Large intestine (tissue), 3 donors: ENCODE results near the gene RFC3. TPM values are rescaled to one million over a fixed set of nuclear protein-coding genes. Genes with fewer than 3 reads are reported as not detected.

Source experiments
- DNase-seq, 2 donors: peaks; one replicate each; pipeline versions ENCODE4 v3.0.0 to v3.0.0-alpha.2; 2013
- H3K27ac ChIP-seq: one replicate; pipeline ENCODE4 v1.5.1; 2013; ENCODE audit warnings: low read length
- H3K27me3 ChIP-seq: 2 replicates; pipeline ENCODE4 v1.6.1; 2013; ENCODE audit warnings: low read length; ENCODE audit not compliant: control insufficient read depth, insufficient read depth
- H3K36me3 ChIP-seq: 2 replicates; pipeline ENCODE4 v1.6.1; 2013; ENCODE audit warnings: low read length; ENCODE audit not compliant: control insufficient read depth, insufficient read depth
- H3K4me1 ChIP-seq: one replicate; pipeline ENCODE4 v1.6.1; 2013; ENCODE audit warnings: low read length; ENCODE audit not compliant: control insufficient read depth, insufficient read depth
- H3K4me3 ChIP-seq: one replicate; pipeline ENCODE4 v1.5.1; 2013; ENCODE audit warnings: low read length
- H3K9me3 ChIP-seq: one replicate; pipeline ENCODE4 v1.6.1; 2013; ENCODE audit warnings: mild to moderate bottlenecking, low read depth, low read length, moderate library complexity; ENCODE audit not compliant: control insufficient read depth
- whole genome bisulfite sequencing: methylation state at CpG from one replicate; pipeline ENCODE4 v1.1.5; 2013; ENCODE audit warnings: low lambda C conversion rate; ENCODE audit not compliant: insufficient coverage; 5-methylcytosine and 5-hydroxymethylcytosine counted together
- polyA plus RNA-seq: library from polyadenylated mRNA; unstranded; fragments of 120-200 nt; gene quantifications from one replicate; pipeline ENCODE4 v1.2.1, GENCODE V29; 2013

Gene RFC3
- polyA plus RNA-seq, 1 donor: 15.9 TPM

- DNase-seq: no peak
- no peak overlapping the region for H3K4me3 ChIP-seq
- H3K27ac ChIP-seq: no peak overlapping the region
- H3K27me3 ChIP-seq: no peaks in the 10 kb centered on the region
- 100% methylated on average over 4 of the region's 10 CpGs for WGBS
- peaks cover 8% of the 10 kb centered on the region for H3K4me1 ChIP-seq
- H3K36me3 ChIP-seq: no peaks in the 10 kb centered on the region
- H3K9me3 ChIP-seq: no peaks in the 10 kb centered on the region
Measured at GRCh38 chr13:33875618-33876401, 57.9 kb downstream of the RFC3 start.

GRCh38 chr13:33876716-33877394, 58.9 kb downstream of the RFC3 start:
- no CpG with 5 or more reads among the region's 5 CpGs for WGBS
- Histone ChIP-seq H3K36me3 (no peaks in the 10 kb centered on the region), H3K4me1 (no peaks in the 10 kb centered on the region), H3K4me3 (no peak overlapping the region), H3K27ac (no peak overlapping the region), H3K27me3 (no peaks in the 10 kb centered on the region), H3K9me3 (no peaks in the 10 kb centered on the region)
- no peak for DNase-seq

DNA sequence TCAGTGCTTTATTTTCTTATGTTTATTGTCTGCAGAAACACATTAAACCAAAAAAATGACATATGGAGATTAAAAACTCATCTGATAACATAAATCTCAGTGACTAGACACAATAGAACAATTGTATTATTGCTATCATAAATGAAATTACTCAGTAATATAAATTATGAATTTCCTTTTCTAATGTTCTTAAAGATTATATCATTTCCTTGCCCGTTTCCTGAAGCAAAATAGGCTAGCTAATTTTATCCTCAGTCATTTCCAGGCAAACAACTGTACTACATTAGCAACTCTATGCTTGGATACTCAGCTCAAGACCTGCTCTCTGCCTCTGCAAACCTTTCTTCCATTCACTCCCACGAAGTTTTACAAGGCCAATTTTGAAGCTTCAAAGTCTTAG, 61.2 kb downstream of the RFC3 start:
- no peak overlapping the region for H3K4me3 ChIP-seq
- no peaks in the 10 kb centered on the region for H3K4me1 ChIP-seq
- H3K27ac ChIP-seq: no peak overlapping the region
- H3K9me3 ChIP-seq: no peaks in the 10 kb centered on the region
- no peaks in the 10 kb centered on the region for H3K36me3 ChIP-seq
- H3K27me3 ChIP-seq: no peaks in the 10 kb centered on the region
- no peak for DNase-seq
- 89% methylated on average over 1 of the region's 2 CpGs for WGBS

DNA sequence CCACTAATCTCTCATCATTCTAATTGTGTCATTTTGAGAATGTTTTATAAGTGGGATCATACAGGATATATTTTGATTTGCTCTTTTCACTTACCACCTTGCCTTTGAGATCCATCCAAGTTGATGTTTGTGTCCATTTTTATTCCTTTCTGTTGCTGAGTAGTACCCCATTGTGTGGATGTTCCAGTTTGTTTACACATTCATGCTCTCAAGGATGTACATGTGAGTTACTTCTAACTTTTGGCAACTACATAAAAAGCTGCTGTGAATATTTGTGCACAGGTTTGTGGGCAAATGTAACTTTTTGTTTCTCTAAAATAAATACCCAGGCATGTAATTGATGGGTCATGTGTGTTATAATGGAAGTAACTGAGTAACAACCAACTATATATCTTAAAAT, 64.9 kb downstream of the RFC3 start:
- no peak overlapping the region for H3K27ac ChIP-seq
- H3K36me3 ChIP-seq: no peaks in the 10 kb centered on the region
- H3K4me3 ChIP-seq: no peak overlapping the region
- H3K27me3 ChIP-seq: no peaks in the 10 kb centered on the region
- H3K9me3 ChIP-seq: no peaks in the 10 kb centered on the region
- no peaks in the 10 kb centered on the region for H3K4me1 ChIP-seq
- DNase-seq: no peak

- Histone ChIP-seq H3K27ac (no peak overlapping the region), H3K9me3 (no peaks in the 10 kb centered on the region), H3K36me3 (no peaks in the 10 kb centered on the region), H3K4me3 (no peak overlapping the region), H3K27me3 (no peaks in the 10 kb centered on the region), H3K4me1 (no peaks in the 10 kb centered on the region)
- 100% methylated on average over 1 of the region's 11 CpGs for WGBS
- DNase-seq: no peak
Measured at GRCh38 chr13:33884531-33885220, 66.7 kb downstream of the RFC3 start.
